SK-N-SH treated with all-trans-retinoic acid at 6 μM for 48 hours (cell line): ENCODE measurements around the gene CSPG5.

Experiments
- ATAC-seq: fragments of 200-7000 bp; cut with Tn5 transposase; 3 replicates; pipeline ENCODE4 v1.9.1; 2020; ENCODE audit warnings: mild to moderate bottlenecking, moderate library complexity
- ARNTL ChIP-seq: fragments of 450-650 bp; formaldehyde crosslinking; IDR thresholded peaks from 2 replicates; pipeline ENCODE4 v1.5.0; 2020; ENCODE audit warnings: low read depth, mild to moderate bottlenecking, moderate library complexity, borderline replicate concordance
- BACH2 ChIP-seq: fragments of 250-450 bp; sonication (Bioruptor Pico); IDR thresholded peaks from 2 replicates; pipeline ENCODE4 v1.9.0; 2021; ENCODE audit warnings: mild to moderate bottlenecking, borderline replicate concordance
- ESRRG ChIP-seq: fragments of 250-450 bp; sonication (Bioruptor Pico); IDR thresholded peaks from 2 replicates; pipeline ENCODE4 v1.6.1; 2021; ENCODE audit warnings: mild to moderate bottlenecking
- GLIS3 ChIP-seq: fragments of 250-450 bp; sonication (Bioruptor Pico); IDR thresholded peaks from 2 replicates; pipeline ENCODE4 v1.5.0; 2020; ENCODE audit warnings: mild to moderate bottlenecking, moderate library complexity
- ISL1 ChIP-seq: fragments of 250-450 bp; sonication (Bioruptor Pico); IDR thresholded peaks from 2 replicates; pipeline ENCODE4 v2.1.2; 2022; ENCODE audit warnings: mild to moderate bottlenecking, moderate library complexity
- OSR1 ChIP-seq: fragments of 250-450 bp; sonication (Bioruptor Pico); IDR thresholded peaks from 2 replicates; pipeline ENCODE4 v1.8.0; 2022; ENCODE audit warnings: moderate library complexity, mild to moderate bottlenecking, inconsistent platforms
- POU6F1 ChIP-seq: fragments of 250-450 bp; sonication (Bioruptor Pico); IDR thresholded peaks from 2 replicates; pipeline ENCODE4 v1.8.0; 2021; ENCODE audit warnings: low read depth, mild to moderate bottlenecking, moderate library complexity, borderline replicate concordance
- PPARA ChIP-seq: fragments of 250-450 bp; sonication (Bioruptor Pico); IDR thresholded peaks from 2 replicates; pipeline ENCODE4 v1.5.0; 2020; ENCODE audit warnings: mild to moderate bottlenecking, borderline replicate concordance
- RARB ChIP-seq: fragments of 250-450 bp; sonication (Bioruptor Pico); IDR thresholded peaks from 2 replicates; pipeline ENCODE4 v1.8.0; 2021; ENCODE audit warnings: mild to moderate bottlenecking, moderate library complexity
- SNAI2 ChIP-seq: fragments of 250-450 bp; sonication (Bioruptor Pico); IDR thresholded peaks from 2 replicates; pipeline ENCODE4 v1.5.0; 2020; ENCODE audit warnings: mild to moderate bottlenecking, moderate library complexity
- TCF4 ChIP-seq: fragments of 250-450 bp; sonication (Bioruptor Pico); IDR thresholded peaks from 2 replicates; pipeline ENCODE4 v1.8.0; 2021; ENCODE audit warnings: mild to moderate bottlenecking, moderate library complexity, borderline replicate concordance
- TOX ChIP-seq: fragments of 250-450 bp; sonication (Bioruptor Pico); IDR thresholded peaks from 2 replicates; pipeline ENCODE4 v1.8.0; 2021; ENCODE audit warnings: mild to moderate bottlenecking, moderate library complexity, borderline replicate concordance
- ZC3H10 ChIP-seq: fragments of 250-450 bp; sonication (Bioruptor Pico); IDR thresholded peaks from 2 replicates; pipeline ENCODE4 v1.5.1; 2021; ENCODE audit warnings: mild to moderate bottlenecking, moderate library complexity
- ZFP3 ChIP-seq: fragments of 250-450 bp; sonication (Bioruptor Pico); IDR thresholded peaks from 2 replicates; pipeline ENCODE4 v1.5.0; 2020; ENCODE audit warnings: mild to moderate bottlenecking, moderate library complexity
- ZFP30 ChIP-seq: fragments of 450-650 bp; formaldehyde crosslinking; IDR thresholded peaks from 2 replicates; pipeline ENCODE4 v1.5.0; 2022; ENCODE audit warnings: mild to moderate bottlenecking, moderate library complexity
- ZNF565 ChIP-seq: fragments of 450-650 bp; formaldehyde crosslinking; conservative IDR thresholded peaks from 2 replicates; pipeline ENCODE4 v1.5.0; 2020; ENCODE audit warnings: low read depth, mild to moderate bottlenecking, moderate library complexity
- ZNF70 ChIP-seq: fragments of 450-650 bp; formaldehyde crosslinking; IDR thresholded peaks from 2 replicates; pipeline ENCODE4 v1.5.0; 2020; ENCODE audit warnings: mild to moderate bottlenecking, moderate library complexity
- ZNF8 ChIP-seq: fragments of 450-650 bp; formaldehyde crosslinking; IDR thresholded peaks from 2 replicates; pipeline ENCODE4 v1.5.0; 2020; ENCODE audit warnings: mild to moderate bottlenecking, moderate library complexity
- TF ChIP-seq, protein P1 (sequence below): fragments of 250-450 bp; sonication (Bioruptor Pico); IDR thresholded peaks from 2 replicates; pipeline ENCODE4 v1.8.0; 2020; ENCODE audit warnings: mild to moderate bottlenecking, moderate library complexity, borderline replicate concordance
- TF ChIP-seq, protein P2 (sequence below): fragments of 250-450 bp; sonication (Bioruptor Pico); IDR thresholded peaks from 2 replicates; pipeline ENCODE4 v1.5.1; 2020; ENCODE audit warnings: low read depth, mild to moderate bottlenecking, moderate library complexity

CSPG5 gene

GRCh38 chr3:47525617-47526016 lies 53.0 kb downstream of the CSPG5 start:
- no peak for ATAC-seq
- no peak for TF ChIP-seq ISL1 (CRISPR knock-in tag)
- TF ChIP-seq, protein P1, sequence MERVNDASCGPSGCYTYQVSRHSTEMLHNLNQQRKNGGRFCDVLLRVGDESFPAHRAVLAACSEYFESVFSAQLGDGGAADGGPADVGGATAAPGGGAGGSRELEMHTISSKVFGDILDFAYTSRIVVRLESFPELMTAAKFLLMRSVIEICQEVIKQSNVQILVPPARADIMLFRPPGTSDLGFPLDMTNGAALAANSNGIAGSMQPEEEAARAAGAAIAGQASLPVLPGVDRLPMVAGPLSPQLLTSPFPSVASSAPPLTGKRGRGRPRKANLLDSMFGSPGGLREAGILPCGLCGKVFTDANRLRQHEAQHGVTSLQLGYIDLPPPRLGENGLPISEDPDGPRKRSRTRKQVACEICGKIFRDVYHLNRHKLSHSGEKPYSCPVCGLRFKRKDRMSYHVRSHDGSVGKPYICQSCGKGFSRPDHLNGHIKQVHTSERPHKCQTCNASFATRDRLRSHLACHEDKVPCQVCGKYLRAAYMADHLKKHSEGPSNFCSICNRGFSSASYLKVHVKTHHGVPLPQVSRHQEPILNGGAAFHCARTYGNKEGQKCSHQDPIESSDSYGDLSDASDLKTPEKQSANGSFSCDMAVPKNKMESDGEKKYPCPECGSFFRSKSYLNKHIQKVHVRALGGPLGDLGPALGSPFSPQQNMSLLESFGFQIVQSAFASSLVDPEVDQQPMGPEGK (CRISPR knock-in tag) = no peak
- no peak for TF ChIP-seq GLIS3
- TF ChIP-seq ZFP30 (CRISPR knock-in tag) = no peak
- TF ChIP-seq ZC3H10 (CRISPR knock-in tag) = no peak
- no peak for TF ChIP-seq OSR1 (CRISPR knock-in tag)

GRCh38 chr3:47523310-47524073 lies 55.2 kb downstream of the CSPG5 start:
- ATAC-seq = no peak
- TF ChIP-seq TOX (CRISPR knock-in tag) = no peak
- TF ChIP-seq OSR1 (CRISPR knock-in tag) = no peak
- no peak for TF ChIP-seq SNAI2
- no peak for TF ChIP-seq ZNF8 (CRISPR knock-in tag)
- TF ChIP-seq ZNF565 = no peak
- TF ChIP-seq GLIS3 = no peak
- TF ChIP-seq, protein P2, sequence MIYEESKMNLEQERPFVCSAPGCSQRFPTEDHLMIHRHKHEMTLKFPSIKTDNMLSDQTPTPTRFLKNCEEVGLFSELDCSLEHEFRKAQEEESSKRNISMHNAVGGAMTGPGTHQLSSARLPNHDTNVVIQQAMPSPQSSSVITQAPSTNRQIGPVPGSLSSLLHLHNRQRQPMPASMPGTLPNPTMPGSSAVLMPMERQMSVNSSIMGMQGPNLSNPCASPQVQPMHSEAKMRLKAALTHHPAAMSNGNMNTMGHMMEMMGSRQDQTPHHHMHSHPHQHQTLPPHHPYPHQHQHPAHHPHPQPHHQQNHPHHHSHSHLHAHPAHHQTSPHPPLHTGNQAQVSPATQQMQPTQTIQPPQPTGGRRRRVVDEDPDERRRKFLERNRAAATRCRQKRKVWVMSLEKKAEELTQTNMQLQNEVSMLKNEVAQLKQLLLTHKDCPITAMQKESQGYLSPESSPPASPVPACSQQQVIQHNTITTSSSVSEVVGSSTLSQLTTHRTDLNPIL = no peak
- TF ChIP-seq ZFP3 = no peak
- no peak for TF ChIP-seq RARB (CRISPR knock-in tag)
- TF ChIP-seq ZFP30 (CRISPR knock-in tag) = no peak

- TF ChIP-seq ZNF565 = no peak
- TF ChIP-seq ZNF70 = no peak
- TF ChIP-seq GLIS3 = no peak
- no peak for TF ChIP-seq ARNTL (CRISPR knock-in tag)
- TF ChIP-seq ZFP3 = no peak
- TF ChIP-seq SNAI2 = no peak
- TF ChIP-seq ESRRG = no peak
- TF ChIP-seq, protein P2 = no peak
- no peak for TF ChIP-seq BACH2
- TF ChIP-seq ISL1 (CRISPR knock-in tag) = no peak
- TF ChIP-seq PPARA = no peak
- TF ChIP-seq POU6F1 (CRISPR knock-in tag) = no peak
- no peak for TF ChIP-seq ZFP30 (CRISPR knock-in tag)
- TF ChIP-seq, protein P1 (CRISPR knock-in tag) = no peak
- no peak for TF ChIP-seq TCF4
Observed at GRCh38 chr3:47522082-47522987, 56.3 kb downstream of the CSPG5 start.

More at GRCh38 chr3:47522082-47522987, 56.3 kb downstream of the CSPG5 start:
- ATAC-seq = peak; percentile 98
